Astrocyte of the spinal cord (primary cell): Measurements from ENCODE around the gene PTPN3.
"Not testable (repeated sequence)": the region's sequence is repeated elsewhere in the genome, so short reads cannot be mapped to it uniquely, and the experiment has no call there.

Experiments used
- DNase-seq: peaks from one replicate; pipeline ENCODE4 v3.0.0; 2011; ENCODE audit warnings: low read depth, low spot score
- H3K4me3 ChIP-seq: 2 replicates; pipeline ENCODE4 v1.5.1; 2011; ENCODE audit warnings: low read depth, mild to moderate bottlenecking, low read length, moderate library complexity
- in situ Hi-C: cut with HindIII; loops from 2 replicates; pipeline ENCODE4 v1.10.0; 2017; ENCODE audit warnings: low sequenced_read_pairs
- TF ChIP-seq, protein P1 (sequence below): IDR thresholded peaks from 2 replicates; pipeline ENCODE4 v1.5.1; 2012; ENCODE audit warnings: low read depth, mild to moderate bottlenecking, low read length, inconsistent platforms

The PTPN3 gene

DNA sequence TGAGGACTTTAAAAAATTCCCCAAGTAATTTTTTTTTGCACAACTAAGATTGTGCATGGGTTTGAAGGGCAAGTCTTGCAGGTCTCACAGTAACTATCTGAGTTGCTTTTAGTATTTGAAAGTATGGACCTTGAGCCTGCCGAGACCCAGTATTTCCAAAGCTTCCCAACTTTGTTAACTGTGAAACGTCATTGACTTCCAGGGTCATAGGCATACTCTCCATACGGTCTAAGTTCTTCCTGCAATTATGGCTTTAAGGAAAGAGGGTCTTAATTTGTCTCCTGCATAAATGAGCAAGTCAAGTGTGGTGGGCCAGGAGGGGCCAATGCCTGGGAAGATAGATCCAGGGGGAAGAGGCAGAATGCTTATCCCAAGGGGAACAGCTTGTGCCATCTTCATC lies 153.2 kb downstream of the PTPN3 start:
- in situ Hi-C loops: no loop called here
- H3K4me3 ChIP-seq: no peak overlapping the region
- TF ChIP-seq, protein P1, sequence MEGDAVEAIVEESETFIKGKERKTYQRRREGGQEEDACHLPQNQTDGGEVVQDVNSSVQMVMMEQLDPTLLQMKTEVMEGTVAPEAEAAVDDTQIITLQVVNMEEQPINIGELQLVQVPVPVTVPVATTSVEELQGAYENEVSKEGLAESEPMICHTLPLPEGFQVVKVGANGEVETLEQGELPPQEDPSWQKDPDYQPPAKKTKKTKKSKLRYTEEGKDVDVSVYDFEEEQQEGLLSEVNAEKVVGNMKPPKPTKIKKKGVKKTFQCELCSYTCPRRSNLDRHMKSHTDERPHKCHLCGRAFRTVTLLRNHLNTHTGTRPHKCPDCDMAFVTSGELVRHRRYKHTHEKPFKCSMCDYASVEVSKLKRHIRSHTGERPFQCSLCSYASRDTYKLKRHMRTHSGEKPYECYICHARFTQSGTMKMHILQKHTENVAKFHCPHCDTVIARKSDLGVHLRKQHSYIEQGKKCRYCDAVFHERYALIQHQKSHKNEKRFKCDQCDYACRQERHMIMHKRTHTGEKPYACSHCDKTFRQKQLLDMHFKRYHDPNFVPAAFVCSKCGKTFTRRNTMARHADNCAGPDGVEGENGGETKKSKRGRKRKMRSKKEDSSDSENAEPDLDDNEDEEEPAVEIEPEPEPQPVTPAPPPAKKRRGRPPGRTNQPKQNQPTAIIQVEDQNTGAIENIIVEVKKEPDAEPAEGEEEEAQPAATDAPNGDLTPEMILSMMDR: no peak
- no peak for DNase-seq

DNA sequence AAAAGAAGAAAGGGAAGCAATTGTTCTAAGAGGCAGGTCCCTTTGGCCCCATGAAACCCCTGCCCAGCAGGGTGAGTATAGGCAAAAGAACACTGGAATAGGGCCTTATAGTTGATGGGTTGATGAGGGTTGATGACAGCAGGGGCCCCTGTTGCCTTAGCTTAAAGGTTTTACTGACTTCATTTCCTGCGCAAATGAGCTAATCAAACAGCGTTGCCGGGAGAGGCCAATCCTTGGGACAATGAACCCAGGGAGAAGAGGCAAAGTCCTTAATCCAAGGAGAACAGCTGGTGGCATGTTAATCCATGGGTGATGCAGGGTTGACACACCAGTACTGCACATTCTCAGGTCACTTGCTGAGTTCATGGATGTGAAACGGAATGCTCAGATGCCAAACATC lies 155.2 kb downstream of the PTPN3 start:
- in situ Hi-C loops: no loop called here
- no peak overlapping the region for H3K4me3 ChIP-seq
- TF ChIP-seq, protein P1: no peak
- DNase-seq: no peak

DNA sequence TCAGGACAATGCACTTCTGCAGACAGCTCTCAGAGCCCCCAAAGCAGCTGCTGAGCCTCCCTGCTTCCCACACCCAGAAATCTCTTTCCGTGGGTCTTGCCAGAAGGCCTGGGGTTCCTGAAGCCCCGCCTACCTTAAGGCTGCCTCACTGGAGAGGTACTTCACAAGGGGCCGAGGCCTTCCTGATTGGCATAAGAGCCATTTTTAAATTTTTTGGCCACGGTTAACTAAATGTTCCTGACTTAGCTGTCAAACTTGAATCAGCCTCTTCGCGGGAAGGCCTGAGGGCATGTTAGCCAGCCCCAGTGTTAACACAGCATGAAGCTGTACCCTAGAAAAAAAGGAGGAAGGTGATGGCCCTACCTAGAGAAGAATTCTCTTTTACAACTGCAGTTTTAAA lies 156.5 kb downstream of the PTPN3 start:
- no peak overlapping the region for H3K4me3 ChIP-seq
- in situ Hi-C loops: no loop called here
- TF ChIP-seq, protein P1: no peak
- DNase-seq: no peak

GRCh38 chr9:109340979-109341378 lies 157.1 kb downstream of the PTPN3 start:
- DNase-seq, in situ Hi-C loops, H3K4me3 ChIP-seq: not testable (repeated sequence)

- no peak overlapping the region for H3K4me3 ChIP-seq
- TF ChIP-seq, protein P1: no peak
- in situ Hi-C loops: no loop called here
- DNase-seq: no peak
Measured at GRCh38 chr9:109336409-109336808, 161.7 kb downstream of the PTPN3 start.

GRCh38 chr9:109335929-109336328 lies 162.2 kb downstream of the PTPN3 start:
- H3K4me3 ChIP-seq: no peak overlapping the region
- in situ Hi-C loops: no loop called here
- TF ChIP-seq, protein P1: no peak
- no peak for DNase-seq

GRCh38 chr9:109335121-109335520 lies 163.0 kb downstream of the PTPN3 start:
- in situ Hi-C loops: no loop called here
- TF ChIP-seq, protein P1: no peak
- H3K4me3 ChIP-seq: no peak overlapping the region
- DNase-seq: no peak
